HFF-Myc (cell line): Measurements from ENCODE around the gene NPBWR2.

ENCODE experiments used
- DNase-seq: peaks from one replicate; pipeline ENCODE4 v3.0.0-alpha.2; 2011; ENCODE audit warnings: low read depth; ENCODE audit errors: extremely low read depth
- H3K4me3 ChIP-seq: replicated peaks from 2 replicates; pipeline ENCODE4 v1.5.1; 2011; ENCODE audit warnings: low read depth, mild to moderate bottlenecking, control low read depth, low read length
- TF ChIP-seq, protein P1 (sequence below): IDR thresholded peaks from 2 replicates; pipeline ENCODE4 v1.5.1; 2012; ENCODE audit warnings: mild to moderate bottlenecking, low read depth, low read length, control low read depth; ENCODE audit errors: missing control alignments

NPBWR2 gene

DNA sequence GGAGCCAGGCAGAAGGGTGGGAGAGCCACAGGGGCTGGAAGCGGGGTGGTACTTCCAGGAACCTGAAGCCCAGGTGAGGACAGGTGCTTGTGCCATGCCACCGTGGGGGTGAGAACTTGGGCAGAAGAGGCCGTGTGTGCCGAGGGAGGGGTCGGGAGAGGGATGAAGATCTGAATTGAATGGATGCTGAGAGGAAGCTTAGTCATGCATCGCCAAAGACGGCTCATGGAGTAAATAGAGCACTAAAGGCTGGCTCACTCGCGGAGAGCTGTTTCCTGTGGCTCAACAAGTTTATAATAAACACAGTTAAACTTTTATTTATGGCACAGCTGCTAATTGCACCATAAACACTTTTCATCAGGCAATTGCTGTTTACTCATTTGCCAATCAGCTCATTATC is 35.2 kb upstream of the NPBWR2 start:
- TF ChIP-seq, protein P1, sequence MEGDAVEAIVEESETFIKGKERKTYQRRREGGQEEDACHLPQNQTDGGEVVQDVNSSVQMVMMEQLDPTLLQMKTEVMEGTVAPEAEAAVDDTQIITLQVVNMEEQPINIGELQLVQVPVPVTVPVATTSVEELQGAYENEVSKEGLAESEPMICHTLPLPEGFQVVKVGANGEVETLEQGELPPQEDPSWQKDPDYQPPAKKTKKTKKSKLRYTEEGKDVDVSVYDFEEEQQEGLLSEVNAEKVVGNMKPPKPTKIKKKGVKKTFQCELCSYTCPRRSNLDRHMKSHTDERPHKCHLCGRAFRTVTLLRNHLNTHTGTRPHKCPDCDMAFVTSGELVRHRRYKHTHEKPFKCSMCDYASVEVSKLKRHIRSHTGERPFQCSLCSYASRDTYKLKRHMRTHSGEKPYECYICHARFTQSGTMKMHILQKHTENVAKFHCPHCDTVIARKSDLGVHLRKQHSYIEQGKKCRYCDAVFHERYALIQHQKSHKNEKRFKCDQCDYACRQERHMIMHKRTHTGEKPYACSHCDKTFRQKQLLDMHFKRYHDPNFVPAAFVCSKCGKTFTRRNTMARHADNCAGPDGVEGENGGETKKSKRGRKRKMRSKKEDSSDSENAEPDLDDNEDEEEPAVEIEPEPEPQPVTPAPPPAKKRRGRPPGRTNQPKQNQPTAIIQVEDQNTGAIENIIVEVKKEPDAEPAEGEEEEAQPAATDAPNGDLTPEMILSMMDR: no peak
- no peak for DNase-seq
- no peak overlapping the region for H3K4me3 ChIP-seq

DNA sequence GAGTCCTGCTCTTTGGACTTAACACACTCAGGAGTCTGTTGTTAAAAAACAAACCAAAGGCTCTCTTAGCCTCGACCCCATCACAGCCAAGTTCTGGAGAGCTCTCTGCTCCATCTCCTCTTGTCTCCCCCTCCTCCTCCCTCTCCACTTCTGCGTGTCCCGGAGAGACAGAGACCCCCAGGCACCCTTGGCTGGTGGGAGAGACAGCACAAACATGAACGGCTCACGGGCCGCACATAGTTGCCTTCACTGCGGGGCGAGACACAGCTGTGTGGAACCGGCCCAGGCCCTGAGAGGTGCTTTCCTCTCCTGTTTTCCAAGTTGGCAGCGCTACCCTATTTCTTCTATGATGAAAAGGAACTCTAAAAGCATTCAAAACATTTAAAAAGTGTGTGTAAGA is 33.6 kb upstream of the NPBWR2 start:
- no peak overlapping the region for H3K4me3 ChIP-seq
- DNase-seq: no peak
- TF ChIP-seq, protein P1: no peak

DNA sequence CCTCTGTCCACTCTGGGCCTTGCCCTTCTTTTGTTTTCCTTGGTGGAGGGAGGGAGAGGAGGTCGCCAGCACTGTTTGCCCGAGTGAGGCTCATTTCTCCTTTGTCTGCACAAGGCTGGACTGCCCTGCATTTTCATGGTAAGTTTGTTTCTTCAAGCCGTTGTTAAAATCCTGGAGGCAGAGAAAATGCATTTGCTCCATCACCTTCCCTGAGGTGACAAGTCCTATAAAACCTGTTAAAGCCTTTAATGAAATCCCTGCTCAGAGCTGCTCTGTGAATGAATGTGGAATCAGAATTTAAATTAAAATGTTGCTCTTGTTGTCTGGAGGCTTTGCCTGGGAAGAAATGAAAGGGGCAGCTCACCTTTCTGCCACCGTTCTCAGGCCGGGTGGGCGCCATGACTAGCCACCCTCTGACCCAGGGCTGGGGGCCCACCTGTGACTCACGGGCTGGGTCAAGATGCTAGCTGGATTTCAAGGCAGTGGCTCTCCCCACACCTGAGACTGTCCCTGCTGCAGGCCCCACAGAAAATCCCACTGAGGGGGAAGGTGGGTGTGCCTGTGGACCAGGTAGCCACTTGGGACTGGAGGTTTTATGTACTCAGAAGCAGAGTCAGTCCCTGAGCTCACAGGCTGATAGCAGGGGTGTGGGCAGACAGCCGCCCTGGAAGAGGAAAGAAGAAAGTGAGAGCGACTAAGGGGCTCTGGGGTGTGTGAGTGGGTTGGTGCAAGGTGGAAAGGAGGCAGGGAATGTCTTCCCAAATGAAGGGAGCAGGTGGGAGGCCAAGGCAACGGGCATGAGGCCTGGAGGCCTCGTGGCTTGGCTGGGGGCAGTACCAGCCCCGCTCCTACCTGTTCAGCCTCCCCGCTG is 32.9 kb upstream of the NPBWR2 start:
- no peak overlapping the region for H3K4me3 ChIP-seq
- no peak for DNase-seq
- TF ChIP-seq, protein P1: no peak

DNA sequence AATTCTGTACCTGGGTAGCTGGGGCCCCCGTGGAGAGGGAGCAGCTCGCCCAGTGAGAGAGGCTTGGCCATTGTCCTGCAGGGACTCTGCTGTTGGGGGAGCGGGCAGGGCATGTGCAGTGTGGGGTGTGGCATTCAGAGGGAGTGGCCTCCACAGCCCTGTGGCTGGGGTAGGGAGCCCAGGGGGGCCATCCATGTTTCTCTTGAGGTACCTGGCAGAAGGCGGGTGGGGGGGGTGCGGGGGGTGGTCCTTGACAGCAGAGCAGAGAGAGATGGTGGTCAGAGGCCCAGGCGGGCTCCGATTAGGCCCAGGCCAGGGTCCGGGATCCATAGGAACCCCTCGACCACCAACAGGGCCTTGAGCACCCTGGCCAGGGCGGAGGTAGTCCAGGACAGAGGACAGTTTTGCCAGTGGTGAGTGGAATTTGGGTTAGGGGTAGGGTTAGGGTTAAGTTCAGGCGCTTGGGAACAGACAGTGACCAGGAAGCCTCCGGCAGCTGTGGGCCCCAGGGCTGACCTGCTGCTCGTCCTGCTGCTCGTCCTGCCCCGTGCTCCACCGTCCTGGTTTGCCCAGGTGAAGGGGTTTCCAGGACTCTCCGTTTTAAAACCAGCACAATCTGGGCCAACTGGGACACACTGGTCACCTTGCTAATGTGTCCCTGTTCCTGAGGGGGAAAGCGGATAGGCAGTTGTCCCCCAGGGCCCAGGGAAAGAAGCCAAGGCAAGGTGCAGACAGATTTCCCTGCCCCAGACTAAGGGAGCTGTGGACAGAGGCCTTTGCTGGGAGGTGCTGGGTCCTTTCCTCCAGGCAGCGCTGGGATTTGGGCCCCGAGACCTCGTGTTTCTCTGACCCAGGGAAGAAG is 32.1 kb upstream of the NPBWR2 start:
- DNase-seq: no peak
- H3K4me3 ChIP-seq: no peak overlapping the region
- TF ChIP-seq, protein P1: no peak

DNA sequence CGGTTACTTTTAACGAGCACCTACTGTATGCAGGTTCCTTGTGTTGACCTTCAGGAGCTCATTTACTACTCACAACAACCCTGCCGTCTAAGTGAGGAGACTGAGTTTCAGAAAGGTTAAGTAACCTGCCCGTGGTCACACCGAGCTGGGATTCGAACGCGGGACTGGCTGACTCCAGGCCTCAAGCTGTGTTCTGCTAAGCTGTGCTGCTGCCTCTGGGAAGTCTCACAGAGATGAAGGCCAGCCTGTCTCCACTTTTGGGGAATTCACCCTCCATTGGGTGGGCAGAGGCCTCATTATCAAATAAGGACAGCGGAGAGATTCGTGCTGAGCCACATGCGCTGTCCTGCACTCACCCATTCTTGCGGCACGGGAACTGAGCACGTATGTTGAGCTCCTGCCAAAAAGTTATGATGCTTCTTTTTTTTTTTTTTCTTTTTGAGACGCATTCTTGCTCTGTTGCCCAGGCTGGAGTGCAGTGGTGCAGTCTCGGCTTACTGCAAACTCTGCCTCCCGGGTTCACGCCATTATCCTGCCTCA is 31.0 kb upstream of the NPBWR2 start:
- H3K4me3 ChIP-seq: no peak overlapping the region
- no peak for DNase-seq
- TF ChIP-seq, protein P1: no peak

DNA sequence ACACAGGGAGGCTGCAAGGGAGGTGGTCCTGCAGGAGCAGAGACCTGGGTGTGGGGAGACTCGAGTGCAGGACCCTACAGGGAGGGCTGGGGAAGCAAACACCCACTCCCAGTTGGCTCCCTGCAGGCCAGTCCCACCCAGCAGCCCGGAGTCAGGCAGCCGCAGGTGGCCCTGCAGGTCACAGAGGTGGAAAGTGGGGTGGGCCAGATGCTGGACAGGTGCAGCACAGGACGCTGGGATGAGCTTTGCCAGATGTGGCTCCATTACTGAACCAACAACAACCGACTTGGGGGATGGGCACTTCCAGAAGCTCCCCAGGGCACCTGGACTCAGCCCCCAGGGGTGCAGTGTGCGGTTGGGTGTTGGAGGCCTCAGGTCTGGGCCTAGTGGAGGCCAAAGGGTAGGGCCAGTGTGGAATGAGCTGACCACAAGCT is 30.2 kb upstream of the NPBWR2 start:
- no peak for DNase-seq
- H3K4me3 ChIP-seq: no peak overlapping the region
- TF ChIP-seq, protein P1: no peak
